OCI-LY1 (cell line): ENCODE measurements around the gene KAT2B.

Experiments
- EZH2 ChIP-seq: fragments of 200-600 bp; sonication (generic), shearing (Covaris generic); IDR thresholded peaks from 2 replicates; pipeline ENCODE4 v1.8.0; 2017; ENCODE audit warnings: borderline replicate concordance, mixed run types, mild to moderate bottlenecking, antibody characterized with exemption, low read length, moderate library complexity, mixed read lengths
- TF ChIP-seq, protein P1 (sequence below): fragments of 200-600 bp; sonication (generic), shearing (Covaris generic); IDR thresholded peaks from 2 replicates; pipeline ENCODE4 v1.5.1; 2017; ENCODE audit warnings: mild to moderate bottlenecking, antibody characterized with exemption, low read length, moderate library complexity, mixed read lengths

DNA sequence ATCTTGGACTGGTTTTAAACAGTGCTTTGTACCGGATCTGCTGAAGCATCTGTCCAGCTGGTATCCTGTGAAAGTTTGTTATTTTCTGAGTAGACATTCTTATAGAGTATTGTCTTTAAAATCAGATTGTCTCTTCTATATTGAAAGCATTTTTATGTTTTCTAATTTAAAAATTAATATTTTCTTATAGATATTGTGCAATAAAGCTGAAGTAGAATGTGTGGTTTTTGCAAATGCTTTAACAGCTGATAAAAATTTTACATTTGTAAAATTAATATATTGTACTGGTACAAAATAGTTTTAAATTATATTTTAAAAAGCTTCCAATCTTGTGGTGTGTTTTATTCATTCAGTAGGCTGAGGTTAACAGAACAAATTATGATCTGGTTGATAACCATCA lies 113.8 kb downstream of the KAT2B start:
- TF ChIP-seq, protein P1, sequence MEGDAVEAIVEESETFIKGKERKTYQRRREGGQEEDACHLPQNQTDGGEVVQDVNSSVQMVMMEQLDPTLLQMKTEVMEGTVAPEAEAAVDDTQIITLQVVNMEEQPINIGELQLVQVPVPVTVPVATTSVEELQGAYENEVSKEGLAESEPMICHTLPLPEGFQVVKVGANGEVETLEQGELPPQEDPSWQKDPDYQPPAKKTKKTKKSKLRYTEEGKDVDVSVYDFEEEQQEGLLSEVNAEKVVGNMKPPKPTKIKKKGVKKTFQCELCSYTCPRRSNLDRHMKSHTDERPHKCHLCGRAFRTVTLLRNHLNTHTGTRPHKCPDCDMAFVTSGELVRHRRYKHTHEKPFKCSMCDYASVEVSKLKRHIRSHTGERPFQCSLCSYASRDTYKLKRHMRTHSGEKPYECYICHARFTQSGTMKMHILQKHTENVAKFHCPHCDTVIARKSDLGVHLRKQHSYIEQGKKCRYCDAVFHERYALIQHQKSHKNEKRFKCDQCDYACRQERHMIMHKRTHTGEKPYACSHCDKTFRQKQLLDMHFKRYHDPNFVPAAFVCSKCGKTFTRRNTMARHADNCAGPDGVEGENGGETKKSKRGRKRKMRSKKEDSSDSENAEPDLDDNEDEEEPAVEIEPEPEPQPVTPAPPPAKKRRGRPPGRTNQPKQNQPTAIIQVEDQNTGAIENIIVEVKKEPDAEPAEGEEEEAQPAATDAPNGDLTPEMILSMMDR: no peak
- TF ChIP-seq EZH2: no peak
